Midbrain (tissue), 1 donor: ENCODE results near the gene PIP4P1.

ENCODE experiments used
- DNase-seq: peaks from one replicate; lab custom pipeline; 2025; lab: John Stamatoyannopoulos, UW

Gene PIP4P1

GRCh38 chr14:20435582-20436362, 25.5 kb downstream of the PIP4P1 start, which contains the start of gene KLHL33:
Gene KLHL33 (minus strand): TSS chr14:20436166. CDS start chr14:20435811, 355 bp downstream.
- DNase-seq = no peak

GRCh38 chr14:20434701-20435581, 26.3 kb downstream of the PIP4P1 start:
- DNase-seq = peak; percentile 85

DNA sequence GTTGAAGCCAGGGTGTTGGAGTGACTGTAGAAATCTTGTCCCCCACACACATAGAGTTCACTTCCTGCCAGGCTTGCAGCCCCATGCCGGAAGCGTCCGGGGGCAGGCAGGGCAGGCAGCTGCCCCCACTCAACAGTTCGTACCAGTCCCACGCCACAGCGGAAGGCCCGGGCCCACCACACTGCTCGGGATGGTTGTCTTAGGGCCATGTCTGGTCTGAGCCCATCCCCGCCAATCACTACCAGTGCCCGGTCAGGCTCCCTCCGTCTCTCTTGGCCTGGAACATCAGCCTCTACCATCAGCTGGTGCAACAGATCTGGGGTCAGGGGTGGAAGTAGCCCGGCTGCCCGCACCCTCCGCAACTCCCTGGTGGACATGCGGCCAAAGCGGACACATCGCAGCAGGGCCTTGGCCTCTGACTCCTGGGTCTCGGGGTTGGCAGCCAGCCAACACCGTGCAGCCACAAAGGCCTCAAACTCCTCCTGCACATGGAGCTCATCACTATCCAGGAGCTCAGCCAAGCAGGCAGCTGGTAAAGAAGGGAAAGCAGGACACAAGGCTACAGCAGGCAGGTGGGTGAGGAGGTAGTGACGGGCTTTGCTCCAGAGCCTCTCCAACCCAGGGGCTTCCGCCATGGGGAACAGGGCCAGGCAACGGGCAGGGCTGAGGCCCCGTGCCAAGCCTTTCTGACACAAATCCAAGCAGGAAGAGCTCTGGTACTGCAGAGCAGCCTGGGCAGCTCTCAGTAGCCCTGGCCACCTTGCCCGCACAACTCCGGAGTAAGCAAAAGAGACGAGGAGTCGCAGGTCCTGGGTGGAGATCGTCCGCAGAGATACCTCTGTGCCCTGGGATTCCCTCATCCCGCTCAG, 31.2 kb downstream of the PIP4P1 start:
- DNase-seq = peak; percentile 31

DNA sequence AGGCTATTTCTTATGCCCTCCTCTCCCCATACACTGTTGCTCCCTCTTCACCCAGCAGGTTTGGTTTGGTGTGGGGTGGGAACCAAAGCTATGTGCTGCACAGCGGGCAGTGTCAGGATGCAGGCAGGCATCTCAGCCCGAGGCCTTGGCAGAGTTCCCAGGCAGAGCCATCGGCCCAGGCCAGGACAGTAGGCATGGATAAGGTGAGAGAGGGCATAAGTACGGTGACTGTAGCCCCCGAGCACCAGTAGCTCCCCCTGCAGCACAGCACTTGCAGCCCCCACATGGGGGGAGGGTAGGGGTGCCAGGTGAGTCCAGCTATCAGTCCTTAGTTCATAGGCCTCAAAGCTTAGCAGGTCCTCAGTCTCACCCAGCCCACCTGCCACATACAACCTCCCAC, 32.4 kb downstream of the PIP4P1 start:
- no peak for DNase-seq

DNA sequence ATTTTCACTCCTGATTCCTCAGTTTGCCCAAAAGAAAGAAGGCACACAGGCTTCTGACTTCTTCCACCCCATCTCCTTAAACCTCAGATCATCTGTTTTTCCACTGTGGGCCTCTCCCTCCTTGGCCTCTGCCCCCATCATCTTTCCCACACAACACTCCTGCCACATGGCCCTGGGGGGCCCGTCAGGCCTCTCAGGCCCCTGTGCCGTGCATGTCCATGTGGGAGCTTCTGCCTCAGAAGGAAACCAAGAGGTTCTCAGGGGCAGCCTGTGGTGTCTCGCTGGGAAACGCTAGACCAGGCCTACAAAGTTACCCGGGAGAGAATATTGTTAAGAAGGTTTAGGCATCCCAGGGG, 33.2 kb downstream of the PIP4P1 start:
- no peak for DNase-seq

GRCh38 chr14:20427231-20428009, 33.8 kb downstream of the PIP4P1 start:
- peak; percentile 18 for DNase-seq

DNA sequence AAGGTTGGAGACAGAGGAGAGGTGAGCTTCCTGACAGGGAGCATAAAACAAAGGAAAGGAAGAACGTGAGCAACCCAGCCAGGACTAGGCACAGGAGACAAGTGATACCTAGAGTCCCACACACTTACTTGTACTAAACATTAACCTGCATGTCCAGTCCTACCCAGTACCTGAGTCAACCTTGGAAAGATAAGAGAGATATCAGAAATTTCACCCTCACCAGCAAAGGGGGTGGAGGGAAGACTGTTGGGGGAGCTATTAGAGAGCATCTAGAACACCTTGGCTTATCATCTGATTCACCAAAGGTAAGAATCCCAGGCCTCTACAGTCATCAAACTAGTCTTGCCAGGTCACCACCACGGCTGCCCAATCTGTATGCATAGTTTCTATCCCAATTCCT, 36.4 kb downstream of the PIP4P1 start:
- no peak for DNase-seq

GRCh38 chr14:20422886-20423285, 38.3 kb downstream of the PIP4P1 start:
- no peak for DNase-seq

DNA sequence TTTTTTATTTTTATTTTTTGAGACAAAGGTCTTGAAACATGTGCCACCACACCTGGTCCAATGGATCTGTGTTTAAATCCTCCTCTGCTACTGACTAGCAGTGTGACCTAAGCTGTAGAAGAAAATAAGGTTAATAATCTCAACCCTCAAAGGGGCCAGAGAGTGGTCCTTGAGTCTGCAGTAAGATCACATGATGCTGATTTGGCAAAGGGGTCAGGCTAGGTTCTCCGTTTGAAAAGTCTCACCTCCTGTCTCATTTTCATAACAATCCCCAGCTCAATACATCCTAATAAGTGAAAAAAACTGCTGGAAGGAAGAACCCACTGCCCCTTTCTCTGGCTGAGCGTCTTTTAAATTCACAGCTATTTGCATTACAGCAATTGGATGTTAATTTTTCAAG, 40.0 kb downstream of the PIP4P1 start:
- DNase-seq = no peak

DNA sequence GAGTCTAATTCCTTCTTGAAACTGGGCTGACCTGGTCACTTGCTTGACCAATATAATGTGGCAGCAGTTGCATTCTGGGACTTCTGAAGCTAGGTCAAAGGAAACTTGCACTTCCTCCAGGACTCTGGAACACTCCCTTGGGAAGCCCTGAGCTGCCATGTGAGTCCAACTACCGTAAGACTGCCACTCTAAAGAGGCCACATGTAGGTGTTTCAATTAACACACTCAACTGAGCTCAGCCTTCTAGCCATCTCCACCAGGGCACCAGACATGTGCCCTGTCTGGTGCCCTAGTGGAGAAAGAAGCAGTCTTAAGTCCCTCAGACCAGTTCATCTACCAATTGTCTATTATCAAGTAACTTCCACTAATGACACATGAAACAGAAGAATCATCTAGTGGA, 41.8 kb downstream of the PIP4P1 start:
- DNase-seq = no peak

- DNase-seq = no peak
Measured at GRCh38 chr14:20418501-20418909, 42.7 kb downstream of the PIP4P1 start.

GRCh38 chr14:20417250-20418186, 43.7 kb downstream of the PIP4P1 start:
- no peak for DNase-seq

- DNase-seq = no peak
Measured at GRCh38 chr14:20416223-20416622, 45.0 kb downstream of the PIP4P1 start.

DNA sequence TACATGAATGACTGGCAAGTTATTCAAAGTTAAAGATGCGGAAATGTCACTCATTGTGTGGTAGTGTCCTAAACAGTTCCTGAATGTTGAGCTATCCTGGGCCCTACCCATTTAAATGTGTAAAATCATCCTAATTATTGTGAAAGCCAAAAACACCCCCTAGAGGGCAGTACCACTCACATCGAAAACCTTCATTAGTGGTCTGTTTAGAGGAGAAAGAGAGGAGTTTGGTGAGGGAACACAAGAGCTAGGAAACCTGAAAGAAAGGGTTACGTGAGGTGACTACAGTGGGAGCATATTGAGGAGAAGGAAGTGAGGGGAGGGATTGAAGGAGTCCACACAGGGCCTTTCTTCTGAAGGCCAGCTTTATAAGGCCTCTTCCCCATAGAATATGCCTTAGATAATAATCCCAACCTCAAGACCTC, 45.4 kb downstream of the PIP4P1 start:
- DNase-seq = peak; percentile 61

GRCh38 chr14:20413744-20414082, 47.5 kb downstream of the PIP4P1 start:
- peak; percentile 43 for DNase-seq

DNA sequence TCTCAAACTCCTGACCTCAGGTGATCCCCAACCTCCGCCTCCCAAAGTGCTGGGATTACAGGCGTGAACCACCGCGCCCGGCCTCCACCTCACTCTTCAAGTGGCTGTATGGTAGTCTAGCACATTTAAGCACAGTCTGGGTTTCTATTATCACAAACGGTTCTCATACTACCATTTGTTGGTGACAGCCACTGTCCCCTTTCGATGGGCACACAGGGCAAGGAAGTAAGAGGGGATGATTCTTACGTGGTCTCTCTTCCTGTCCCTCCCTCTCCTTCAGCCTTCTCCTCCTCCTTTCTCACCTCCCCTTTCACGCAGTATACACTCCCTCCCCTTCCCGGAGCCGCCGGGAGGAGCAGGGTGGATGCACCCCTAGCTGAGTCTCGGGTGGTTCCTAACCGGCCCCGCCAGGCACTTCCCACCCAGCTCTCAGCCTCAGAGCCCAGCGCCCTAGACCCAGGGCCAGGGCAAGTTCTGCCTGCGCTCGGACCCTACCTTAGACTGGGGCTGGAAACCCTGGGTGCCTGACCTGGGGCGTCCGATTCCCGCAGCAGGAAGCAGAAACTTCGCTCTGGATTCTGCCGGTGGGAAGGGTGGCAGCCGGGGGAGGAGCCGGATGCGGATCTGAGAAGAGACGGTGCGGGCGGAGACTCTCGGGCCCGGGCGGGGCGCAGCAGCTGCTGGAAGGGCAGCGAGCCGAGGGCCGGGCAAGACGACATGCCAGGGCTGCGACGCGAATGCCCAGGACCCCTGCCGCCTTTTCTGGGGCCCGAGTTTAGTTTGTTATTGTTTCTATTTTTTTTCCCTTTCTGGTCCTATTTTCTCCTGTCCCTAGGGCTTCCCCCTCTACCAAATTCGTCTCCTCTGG, 48.1 kb downstream of the PIP4P1 start, which contains the start of gene TEP1:
TSS of gene TEP1 (minus strand) at position 626 of the 868 bp plus-strand sequence. CDS start 5,062 bp downstream, outside the sequence.
- peak; percentile 63 for DNase-seq

DNA sequence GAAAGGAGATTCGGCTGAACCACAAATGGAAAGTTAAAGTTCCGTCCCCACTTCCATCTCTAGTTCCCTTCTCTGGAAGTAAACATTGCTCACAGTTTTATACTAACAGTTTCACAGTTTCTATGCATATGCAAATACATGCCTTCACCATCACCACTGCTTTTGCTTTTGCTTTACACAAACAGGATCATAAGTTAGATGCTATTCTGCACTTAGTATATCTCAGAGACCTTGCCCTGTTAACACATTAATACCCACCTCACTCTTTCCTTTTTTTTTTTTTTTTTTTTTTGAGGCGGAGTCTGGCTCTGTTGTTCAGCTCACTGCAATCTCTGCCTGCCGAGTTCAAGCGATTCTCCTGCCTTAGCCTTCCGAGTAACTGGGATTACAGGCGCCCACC, 48.8 kb downstream of the PIP4P1 start:
- DNase-seq = peak; percentile 17

- no peak for DNase-seq
Measured at GRCh38 chr14:20409226-20409625, 52.0 kb downstream of the PIP4P1 start.
